NCI-H128 (cell line): ENCODE results near the gene AFAP1.

Experiments used
- DNase-seq: peaks from one replicate; lab custom pipeline; 2025; ENCODE audit not compliant: unreplicated experiment; lab: John Stamatoyannopoulos, UW

Gene AFAP1

GRCh38 chr4:7788193-7788592 is 151.5 kb downstream of the AFAP1 start:
- no peak for DNase-seq

- DNase-seq: no peak
Observed at GRCh38 chr4:7787681-7788141, 151.9 kb downstream of the AFAP1 start.

- no peak for DNase-seq
Observed at GRCh38 chr4:7787067-7787466, 152.6 kb downstream of the AFAP1 start.

- no peak for DNase-seq
Observed at GRCh38 chr4:7786517-7786916, 153.1 kb downstream of the AFAP1 start.

- no peak for DNase-seq
Observed at GRCh38 chr4:7786040-7786439, 153.6 kb downstream of the AFAP1 start.

GRCh38 chr4:7785017-7785416 is 154.6 kb downstream of the AFAP1 start:
- no peak for DNase-seq

GRCh38 chr4:7784131-7784870 is 155.4 kb downstream of the AFAP1 start:
- no peak for DNase-seq

GRCh38 chr4:7783541-7783940 is 156.1 kb downstream of the AFAP1 start:
- DNase-seq: no peak

- DNase-seq: no peak
Observed at GRCh38 chr4:7782783-7783182, 156.9 kb downstream of the AFAP1 start.

GRCh38 chr4:7781993-7782392 is 157.7 kb downstream of the AFAP1 start:
- no peak for DNase-seq

- no peak for DNase-seq
Observed at GRCh38 chr4:7781366-7781765, 158.3 kb downstream of the AFAP1 start.

GRCh38 chr4:7780751-7781348 is 158.8 kb downstream of the AFAP1 start:
- no peak for DNase-seq

- no peak for DNase-seq
Observed at GRCh38 chr4:7779432-7779768, 160.3 kb downstream of the AFAP1 start.

GRCh38 chr4:7778510-7779431 is 160.9 kb downstream of the AFAP1 start:
- DNase-seq: no peak

- DNase-seq: no peak
Observed at GRCh38 chr4:7777871-7778509, 161.7 kb downstream of the AFAP1 start.

GRCh38 chr4:7777017-7777710 is 162.5 kb downstream of the AFAP1 start:
- DNase-seq: no peak

- DNase-seq: no peak
Observed at GRCh38 chr4:7775396-7775795, 164.3 kb downstream of the AFAP1 start.

GRCh38 chr4:7774301-7775294 is 165.1 kb downstream of the AFAP1 start:
- DNase-seq: no peak

GRCh38 chr4:7773401-7774180 is 166.1 kb downstream of the AFAP1 start:
- DNase-seq: no peak
